ENCODE measurements around the gene SH3BP1.

DNA sequence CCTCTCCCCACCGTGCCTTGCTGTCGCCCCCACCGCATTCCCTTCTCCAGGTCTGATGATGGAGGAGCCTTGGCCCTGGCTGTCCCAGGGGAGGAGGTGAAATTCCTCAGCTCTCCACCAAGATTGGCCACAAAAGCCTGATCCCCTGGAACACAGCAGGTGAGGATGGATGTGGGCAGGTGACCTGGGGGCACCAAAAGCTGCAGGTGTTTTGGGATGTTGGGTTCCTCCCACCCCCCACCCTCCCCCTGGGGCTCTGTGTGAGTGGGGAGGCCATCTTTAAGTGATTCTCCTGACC is 58.0 kb downstream of the SH3BP1 start:
- TF ChIP-seq, protein P1, sequence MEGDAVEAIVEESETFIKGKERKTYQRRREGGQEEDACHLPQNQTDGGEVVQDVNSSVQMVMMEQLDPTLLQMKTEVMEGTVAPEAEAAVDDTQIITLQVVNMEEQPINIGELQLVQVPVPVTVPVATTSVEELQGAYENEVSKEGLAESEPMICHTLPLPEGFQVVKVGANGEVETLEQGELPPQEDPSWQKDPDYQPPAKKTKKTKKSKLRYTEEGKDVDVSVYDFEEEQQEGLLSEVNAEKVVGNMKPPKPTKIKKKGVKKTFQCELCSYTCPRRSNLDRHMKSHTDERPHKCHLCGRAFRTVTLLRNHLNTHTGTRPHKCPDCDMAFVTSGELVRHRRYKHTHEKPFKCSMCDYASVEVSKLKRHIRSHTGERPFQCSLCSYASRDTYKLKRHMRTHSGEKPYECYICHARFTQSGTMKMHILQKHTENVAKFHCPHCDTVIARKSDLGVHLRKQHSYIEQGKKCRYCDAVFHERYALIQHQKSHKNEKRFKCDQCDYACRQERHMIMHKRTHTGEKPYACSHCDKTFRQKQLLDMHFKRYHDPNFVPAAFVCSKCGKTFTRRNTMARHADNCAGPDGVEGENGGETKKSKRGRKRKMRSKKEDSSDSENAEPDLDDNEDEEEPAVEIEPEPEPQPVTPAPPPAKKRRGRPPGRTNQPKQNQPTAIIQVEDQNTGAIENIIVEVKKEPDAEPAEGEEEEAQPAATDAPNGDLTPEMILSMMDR (IDR thresholded peaks at IDR 0.05 in 2 of 3, conservative IDR thresholded peaks at IDR 0.05 in 1 of 3; ENCODE audit: insufficient read depth in 2 of 3, low read depth in 1 of 3, low read length in 3 of 3): no peak
- TF ChIP-seq BMI1 (IDR thresholded peaks at IDR 0.05; ENCODE audit: low read length): no peak
